Liver (tissue), 3 donors: ENCODE data around the gene NIPBL.

Source experiments
- JUND ChIP-seq, 2 donors: IDR thresholded peaks; 2 replicates each; pipeline ENCODE4 v1.6.1; 2016; ENCODE audit warnings: antibody characterized with exemption in 2 of 2
- TF ChIP-seq, protein P1 (sequence below): fragments of 150-350 bp; IDR thresholded peaks from 2 replicates; pipeline ENCODE4 v1.5.1; 2017; ENCODE audit warnings: improper control_type of control experiment, low read depth, low read length; ENCODE audit not compliant: missing input control
- donor health status: healthy.
- donor health status: healthy.

DNA sequence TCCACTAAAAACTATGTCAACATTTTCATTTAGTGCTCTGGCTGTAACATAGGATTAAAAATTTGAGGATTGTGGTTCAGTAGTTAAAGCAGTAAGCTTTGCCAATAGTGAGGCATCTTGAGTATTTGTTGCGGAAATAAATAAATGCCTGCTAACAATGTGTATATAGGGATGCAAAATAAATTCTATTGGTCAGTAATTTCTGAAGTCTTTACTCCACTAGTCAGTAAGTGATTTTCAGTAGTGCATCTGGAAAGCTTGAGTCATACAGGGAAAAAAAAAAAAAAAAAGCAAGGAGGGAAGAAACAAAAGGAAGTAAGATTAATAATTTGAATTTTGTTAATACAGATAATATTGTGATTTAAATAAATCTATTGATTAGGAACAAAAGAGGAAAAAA lies 21.0 kb downstream of the NIPBL start:
- TF ChIP-seq, protein P1, sequence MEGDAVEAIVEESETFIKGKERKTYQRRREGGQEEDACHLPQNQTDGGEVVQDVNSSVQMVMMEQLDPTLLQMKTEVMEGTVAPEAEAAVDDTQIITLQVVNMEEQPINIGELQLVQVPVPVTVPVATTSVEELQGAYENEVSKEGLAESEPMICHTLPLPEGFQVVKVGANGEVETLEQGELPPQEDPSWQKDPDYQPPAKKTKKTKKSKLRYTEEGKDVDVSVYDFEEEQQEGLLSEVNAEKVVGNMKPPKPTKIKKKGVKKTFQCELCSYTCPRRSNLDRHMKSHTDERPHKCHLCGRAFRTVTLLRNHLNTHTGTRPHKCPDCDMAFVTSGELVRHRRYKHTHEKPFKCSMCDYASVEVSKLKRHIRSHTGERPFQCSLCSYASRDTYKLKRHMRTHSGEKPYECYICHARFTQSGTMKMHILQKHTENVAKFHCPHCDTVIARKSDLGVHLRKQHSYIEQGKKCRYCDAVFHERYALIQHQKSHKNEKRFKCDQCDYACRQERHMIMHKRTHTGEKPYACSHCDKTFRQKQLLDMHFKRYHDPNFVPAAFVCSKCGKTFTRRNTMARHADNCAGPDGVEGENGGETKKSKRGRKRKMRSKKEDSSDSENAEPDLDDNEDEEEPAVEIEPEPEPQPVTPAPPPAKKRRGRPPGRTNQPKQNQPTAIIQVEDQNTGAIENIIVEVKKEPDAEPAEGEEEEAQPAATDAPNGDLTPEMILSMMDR = no peak
- peak in 1 of 2 donors; percentile 39 for TF ChIP-seq JUND (IDR thresholded peaks at IDR 0.05)
